Left lung (tissue), 10 donors: ENCODE results near the gene NBPF3. TPM values are rescaled to one million over a fixed set of nuclear protein-coding genes. Genes with fewer than 3 reads are reported as not detected.
A peak's percentile ranks its signal among the peaks of the same experiment; 100 is the strongest.

Experiments used
- ATAC-seq: fragments of 200-7000 bp; cut with Tn5 transposase; one replicate; pipeline ENCODE4 v1.9.1; 2020; ENCODE audit warnings: moderate library complexity
- DNase-seq, 4 donors: peaks; one replicate each; pipeline ENCODE4 v3.0.0-alpha.2; 2013 to 2020
- H3K27ac ChIP-seq, 2 donors: fragments of 200-600 bp; sonication (generic) in 1 of 2; one replicate each; pipeline versions ENCODE4 v1.5.0 to v1.8.0; 2020 to 2021
- H3K27me3 ChIP-seq, 2 donors: fragments of 200-600 bp; sonication (generic) in 1 of 2; one replicate each; pipeline versions ENCODE4 v1.5.0 to v1.8.0; 2020 to 2021
- H3K36me3 ChIP-seq, 2 donors: fragments of 200-600 bp; sonication (generic) in 1 of 2; one replicate each; pipeline versions ENCODE4 v1.5.0 to v1.8.0; 2020 to 2021
- H3K4me1 ChIP-seq, 2 donors: fragments of 200-600 bp; one replicate each; pipeline ENCODE4 v1.8.0; 2021
- H3K4me3 ChIP-seq, 2 donors: fragments of 200-600 bp; sonication (generic) in 1 of 2; one replicate each; pipeline versions ENCODE4 v1.5.0 to v1.8.0; 2020 to 2021; ENCODE audit warnings: mild to moderate bottlenecking in 1 of 2
- H3K9me3 ChIP-seq, 2 donors: fragments of 200-600 bp; sonication (generic) in 1 of 2; one replicate each; pipeline versions ENCODE4 v1.5.0 to v1.8.0; 2020 to 2021
- intact Hi-C, 2 donors: fragments of 100-400 bp; cut with DNase I; formaldehyde crosslinking; loops; one replicate each; pipeline versions ENCODE4 v1.11.2 to v1.14.2; 2022
- polyA plus RNA-seq, 6 donors: library from polyadenylated mRNA; unstranded; fragments of 120-200 nt; gene quantifications; one replicate each; pipeline ENCODE4 v1.2.1, GENCODE V29; 2013; ENCODE audit not compliant: insufficient read length in 6 of 6
- total RNA-seq, 2 donors: library from RNA; stranded (reverse); fragmentation: NEBNext Ultra II Directional; extraction: Animal tissue kit (Norgen Biotek cat#: 25700); gene quantifications; one replicate each; pipeline ENCODE4 v1.2.1, GENCODE V29; 2021
- TF ChIP-seq, protein P1 (sequence below), 2 donors: fragments of 200-600 bp; sonication (generic) in 1 of 2; IDR thresholded peaks; one replicate each; pipeline versions ENCODE4 v1.5.0 to v1.8.0; 2021; ENCODE audit warnings: antibody characterized with exemption in 2 of 2
- donor health status: DM: no; HTN: yes; CAD: no.
- donor health status: DM: no; HTN: no; CAD: no.

Gene NBPF3
- total and polyA plus RNA-seq, 8 donors = 3.6 to 23.5 (median 16.5) TPM

DNA sequence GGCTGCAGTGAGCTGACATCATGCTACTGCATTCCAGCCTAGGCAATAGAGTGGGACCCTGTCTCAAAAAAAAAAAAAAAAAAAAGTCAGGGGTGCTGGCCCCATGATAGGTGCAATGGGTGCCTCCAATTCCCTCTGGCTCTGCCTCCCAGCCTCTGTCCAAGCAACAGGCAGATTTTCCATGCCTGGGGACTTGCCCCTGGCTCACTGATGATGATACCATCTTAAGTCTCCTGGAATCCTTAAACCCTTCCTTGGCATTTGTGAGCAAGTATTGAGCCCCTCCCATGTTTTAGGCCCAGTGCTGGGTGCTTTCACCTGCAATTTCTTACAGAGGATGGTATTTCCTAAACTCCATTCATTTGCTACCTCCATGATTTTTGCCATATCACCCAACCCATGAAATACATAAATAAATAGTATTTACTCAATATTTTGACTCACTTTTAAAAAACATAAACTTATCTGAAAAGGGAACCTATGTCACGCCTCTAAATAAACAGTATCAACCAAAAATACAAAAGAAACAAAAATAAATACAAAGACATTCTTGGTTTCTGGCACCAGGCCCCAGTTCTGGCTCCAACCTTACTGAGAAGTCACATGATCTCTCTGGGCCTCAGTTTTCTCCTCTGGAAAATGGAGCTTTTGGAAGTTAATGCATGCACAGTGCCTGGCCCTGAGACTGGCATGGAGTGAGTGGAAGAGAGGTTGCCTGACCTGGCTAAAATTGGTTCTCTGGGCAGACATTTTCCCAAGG lies 67.8 kb downstream of the NBPF3 start:
- intact Hi-C loops = loop anchor here in 1 of 2 donors (10.0 kb wide), 1 partner anchor 87 kb away; no protein-coding TSS in a partner anchor
- peaks cover 8 to 77% of the 10 kb centered on the region in 2 donors for H3K27me3 ChIP-seq

DNA sequence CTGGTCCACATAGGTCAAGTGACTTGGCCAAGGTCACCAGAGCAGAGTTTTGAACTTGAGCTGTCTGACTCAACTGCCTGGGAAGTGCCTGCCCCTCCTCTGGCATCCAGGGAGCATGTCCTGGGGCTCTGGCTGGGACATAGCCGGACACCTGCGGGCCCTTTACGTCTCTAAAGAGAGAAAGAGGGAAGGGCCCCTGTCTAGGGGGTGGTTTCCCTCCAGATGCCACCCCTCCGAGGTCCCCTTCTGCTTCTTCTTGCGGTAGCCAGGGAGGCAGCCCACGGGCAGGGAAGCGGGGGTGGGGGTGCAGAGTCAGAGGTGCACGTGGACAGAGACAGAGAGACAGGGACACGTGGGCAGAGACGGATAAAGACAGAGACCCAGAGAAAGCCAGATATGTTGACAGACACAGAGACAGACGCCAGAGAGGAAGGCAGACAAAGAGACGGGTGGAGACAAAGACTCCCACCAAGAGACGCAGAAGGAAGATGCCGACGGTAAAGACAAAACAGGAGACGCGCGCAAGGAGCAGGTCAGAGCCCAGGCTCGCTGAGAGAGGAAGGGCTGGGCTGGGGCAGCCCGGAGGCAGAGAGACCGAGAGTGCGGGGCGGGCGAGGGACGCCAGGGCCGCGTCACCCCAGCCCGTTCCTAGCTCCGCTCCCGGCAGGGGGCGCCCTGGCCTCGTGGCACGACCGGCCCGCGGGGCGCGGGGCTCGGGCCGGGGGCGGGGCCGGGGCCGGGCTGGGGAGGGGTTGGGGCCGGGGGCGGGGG lies 68.8 kb downstream of the NBPF3 start:
- Histone ChIP-seq H3K9me3 (no peaks in the 10 kb centered on the region), H3K36me3 (no peaks in the 10 kb centered on the region), H3K4me1 (peaks cover 22 to 47% of the 10 kb centered on the region in 2 donors), H3K27me3 (peaks cover 8 to 76% of the 10 kb centered on the region in 2 donors), H3K27ac (no peak overlapping the region), H3K4me3 (peak overlapping the region in 1 of 2 donors; percentile 47)
- TF ChIP-seq, protein P1, sequence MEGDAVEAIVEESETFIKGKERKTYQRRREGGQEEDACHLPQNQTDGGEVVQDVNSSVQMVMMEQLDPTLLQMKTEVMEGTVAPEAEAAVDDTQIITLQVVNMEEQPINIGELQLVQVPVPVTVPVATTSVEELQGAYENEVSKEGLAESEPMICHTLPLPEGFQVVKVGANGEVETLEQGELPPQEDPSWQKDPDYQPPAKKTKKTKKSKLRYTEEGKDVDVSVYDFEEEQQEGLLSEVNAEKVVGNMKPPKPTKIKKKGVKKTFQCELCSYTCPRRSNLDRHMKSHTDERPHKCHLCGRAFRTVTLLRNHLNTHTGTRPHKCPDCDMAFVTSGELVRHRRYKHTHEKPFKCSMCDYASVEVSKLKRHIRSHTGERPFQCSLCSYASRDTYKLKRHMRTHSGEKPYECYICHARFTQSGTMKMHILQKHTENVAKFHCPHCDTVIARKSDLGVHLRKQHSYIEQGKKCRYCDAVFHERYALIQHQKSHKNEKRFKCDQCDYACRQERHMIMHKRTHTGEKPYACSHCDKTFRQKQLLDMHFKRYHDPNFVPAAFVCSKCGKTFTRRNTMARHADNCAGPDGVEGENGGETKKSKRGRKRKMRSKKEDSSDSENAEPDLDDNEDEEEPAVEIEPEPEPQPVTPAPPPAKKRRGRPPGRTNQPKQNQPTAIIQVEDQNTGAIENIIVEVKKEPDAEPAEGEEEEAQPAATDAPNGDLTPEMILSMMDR (IDR thresholded peaks at IDR 0.05) = peak; percentile 31 to 75
- intact Hi-C loops = loop anchor here in 1 of 2 donors (10.0 kb wide), 1 partner anchor 86 kb away; no protein-coding TSS in a partner anchor
- ATAC-seq = peak; percentile 83
- DNase-seq = peak in 3 of 4 donors; percentile 66 to 98 (median 73)

More for the DNA sequence above, 67.8 kb downstream of the NBPF3 start:
- Histone ChIP-seq H3K27ac (no peak overlapping the region), H3K4me1 (peaks cover 22 to 36% of the 10 kb centered on the region in 2 donors), H3K9me3 (no peaks in the 10 kb centered on the region), H3K36me3 (no peaks in the 10 kb centered on the region), H3K4me3 (no peak overlapping the region)
- TF ChIP-seq, protein P1 (IDR thresholded peaks at IDR 0.05) = no peak
- no peak for ATAC-seq
- DNase-seq = no peak

DNA sequence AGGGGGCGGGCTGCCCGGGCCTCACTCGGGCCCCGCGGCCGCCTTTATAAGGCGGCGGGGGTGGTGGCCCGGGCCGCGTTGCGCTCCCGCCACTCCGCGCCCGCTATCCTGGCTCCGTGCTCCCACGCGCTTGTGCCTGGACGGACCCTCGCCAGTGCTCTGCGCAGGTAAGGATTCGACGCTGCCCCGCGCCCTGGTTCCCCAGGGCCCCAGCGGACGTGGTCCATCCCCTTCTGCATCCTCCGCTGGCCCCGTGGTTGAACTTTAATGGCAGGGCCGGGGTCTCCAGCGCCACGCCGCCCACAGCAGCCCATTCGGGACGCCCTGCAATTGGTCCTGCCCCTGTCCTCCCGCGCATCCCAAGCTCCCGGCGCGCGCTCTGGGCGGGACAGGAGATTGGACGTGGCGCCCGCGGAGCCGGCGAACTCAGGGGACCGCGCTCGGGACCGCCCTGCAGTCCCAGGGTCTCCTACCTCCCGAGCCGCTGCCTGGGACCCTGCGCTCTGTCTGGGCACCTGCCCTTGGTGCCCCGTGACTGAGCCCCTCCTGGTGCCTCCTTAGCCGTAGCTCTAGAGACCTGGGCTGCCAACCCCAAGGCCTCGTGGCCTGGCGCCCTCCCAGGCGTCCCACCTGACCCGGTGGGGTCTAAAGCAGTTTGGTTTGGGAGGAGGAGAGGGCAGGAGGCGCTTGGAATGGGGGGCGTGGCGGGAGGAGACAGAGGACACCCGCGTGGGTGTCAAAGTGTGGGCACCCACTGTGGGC lies 69.6 kb downstream of the NBPF3 start, which contains the start of gene ALPL:
ALPL (plus strand) TSS at position 73 of the 762 bp plus-strand sequence. CDS start 44,659 bp downstream, outside the sequence.
- H3K4me3 ChIP-seq = peak within 1 kb of the TSS; percentile 29 to 47
- H3K9me3 ChIP-seq = no peaks in the 10 kb centered on the region
- no peaks in the 10 kb centered on the region for H3K36me3 ChIP-seq
- peaks cover 22 to 54% of the 10 kb centered on the region in 2 donors for H3K4me1 ChIP-seq
- H3K27me3 ChIP-seq = peaks cover 8 to 68% of the 10 kb centered on the region in 2 donors
- DNase-seq (peak in 1 of 4 donors; percentile 81), ATAC-seq (peak; percentile 11)
- peak within 1 kb of the TSS in 1 of 2 donors; percentile 39 for H3K27ac ChIP-seq
- TF ChIP-seq, protein P1 (IDR thresholded peaks at IDR 0.05) = no peak
- intact Hi-C loops = loop anchor here in 1 of 2 donors (10.0 kb wide), 2 partner anchors 85 to 145 kb away; no protein-coding TSS in a partner anchor

DNA sequence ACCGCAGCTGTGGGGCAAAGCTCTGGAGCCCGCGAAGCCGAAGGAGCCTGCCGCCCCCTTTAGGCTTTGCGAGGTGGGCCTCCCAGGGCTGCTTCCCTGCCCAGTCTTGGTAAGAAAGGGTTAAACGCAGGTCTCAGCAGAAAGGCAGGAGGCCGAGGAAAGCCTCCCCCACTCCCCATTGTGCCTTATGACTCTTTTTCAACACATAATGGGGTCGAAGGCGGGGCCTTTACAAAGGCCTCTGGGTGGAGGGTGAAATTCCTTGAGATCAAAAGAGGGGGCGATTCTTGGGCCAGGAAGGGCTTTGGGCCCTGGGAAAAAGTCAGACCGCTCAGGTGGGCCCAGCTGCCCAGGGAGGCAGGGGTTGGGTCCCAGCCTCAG lies 70.2 kb downstream of the NBPF3 start:
- Histone ChIP-seq H3K9me3 (no peaks in the 10 kb centered on the region), H3K27me3 (peaks cover 8 to 68% of the 10 kb centered on the region in 2 donors), H3K36me3 (no peaks in the 10 kb centered on the region), H3K4me3 (peak overlapping the region; percentile 29 to 47), H3K27ac (peak overlapping the region in 1 of 2 donors; percentile 3), H3K4me1 (peaks cover 22 to 54% of the 10 kb centered on the region in 2 donors)
- TF ChIP-seq, protein P1 (IDR thresholded peaks at IDR 0.05) = no peak
- DNase-seq = no peak
- intact Hi-C loops = loop anchor here in 1 of 2 donors (10.0 kb wide), 1 partner anchor 145 kb away; no protein-coding TSS in a partner anchor
- peak; percentile 2 for ATAC-seq
